Measurements from ENCODE around the gene SIRT6. TPM values are rescaled to one million over a fixed set of nuclear protein-coding genes. Genes with fewer than 3 reads are reported as not detected.
"Not testable (repeated sequence)": the region's sequence is repeated elsewhere in the genome, so short reads cannot be mapped to it uniquely, and the experiment has no call there.

SIRT6 gene
- total and polyA plus RNA-seq, 5 donors from 2014 or later = 1.7 to 34.2 (median 4.0) TPM

DNA sequence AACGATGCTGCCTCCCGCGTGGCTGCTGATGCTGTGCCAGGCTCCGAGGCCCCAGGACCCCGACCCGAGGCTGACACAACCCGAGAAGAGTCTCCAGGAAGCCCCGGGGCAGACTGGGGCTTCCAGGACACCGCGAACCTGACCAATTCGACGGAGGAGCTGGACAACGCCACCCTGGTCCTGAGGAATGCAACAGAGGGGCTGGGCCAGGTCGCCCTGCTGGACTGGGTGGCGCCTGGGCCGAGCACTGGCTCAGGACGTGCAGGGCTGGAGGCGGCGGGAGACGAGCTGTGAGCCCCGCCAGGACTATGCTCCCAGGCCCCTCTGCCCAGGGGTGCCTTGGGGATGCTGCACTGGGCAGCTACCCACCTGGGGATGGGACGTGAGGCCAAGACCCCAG, 10.7 kb downstream of the SIRT6 start:
- Mint-ChIP-seq H3K36me3 (peaks cover 8% of the 10 kb centered on the region), H3K27me3 (peaks cover 5% of the 10 kb centered on the region), H3K4me1 (peaks cover 0 to 4% (median 0%) of the 10 kb centered on the region in 4 donors), H3K4me3 (no peak overlapping the region), H3K9me3 (peaks cover 0 to 2% (median 0%) of the 10 kb centered on the region in 7 donors), H3K27ac (peak overlapping the region in 1 of 3 donors; percentile 96)
- ATAC-seq (ENCODE audit: low read depth in 2 of 2) (no peak), DNase-seq (no peak)
- Histone ChIP-seq H3K36me3 (ENCODE audit: control insufficient read depth, insufficient read depth, low read length) (no peaks in the 10 kb centered on the region), H3K4me1 (ENCODE audit: control insufficient read depth, insufficient read depth, low read length, poor library complexity, severe bottlenecking) (peaks cover 3% of the 10 kb centered on the region), H3K9me3 (ENCODE audit: control insufficient read depth in 2 of 2, low read length in 2 of 2) (no peaks in the 10 kb centered on the region), H3K27ac (ENCODE audit: insufficient read depth, low read length, poor library complexity, severe bottlenecking) (no peak overlapping the region), H3K4me3 (ENCODE audit: low read depth, low read length) (no peak overlapping the region), H3K27me3 (ENCODE audit: control insufficient read depth, insufficient read depth, low read length) (no peaks in the 10 kb centered on the region)

DNA sequence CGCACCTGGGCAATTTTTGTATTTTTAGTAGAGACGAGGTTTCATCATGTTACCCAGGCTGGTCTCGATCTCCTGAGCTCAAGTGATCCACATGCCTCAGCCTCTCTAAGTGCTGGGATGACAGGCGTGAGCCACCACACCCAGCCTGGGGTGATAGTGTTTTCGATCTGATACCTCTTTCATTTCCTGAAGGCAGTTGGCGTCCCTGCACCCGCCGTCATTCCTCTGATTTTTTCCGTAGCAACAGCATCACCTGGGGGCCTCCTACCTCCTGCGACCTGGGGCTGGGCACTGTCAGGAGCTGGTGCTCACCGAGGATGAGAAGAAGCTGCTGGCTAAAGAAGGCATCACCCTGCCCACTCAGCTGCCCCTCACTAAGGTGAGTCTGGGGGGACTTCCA, 18.1 kb downstream of the SIRT6 start:
- H3K9me3 ChIP-seq (ENCODE audit: control insufficient read depth in 2 of 2, low read length in 2 of 2) = no peaks in the 10 kb centered on the region
- no peaks in the 10 kb centered on the region for H3K27me3 ChIP-seq (ENCODE audit: control insufficient read depth, insufficient read depth, low read length)
- Mint-ChIP-seq H3K36me3 (no peaks in the 10 kb centered on the region), H3K9me3 (peaks cover 0 to 2% (median 0%) of the 10 kb centered on the region in 7 donors), H3K27me3 (peaks cover 5% of the 10 kb centered on the region), H3K27ac (no peak overlapping the region), H3K4me1 (no peaks in the 10 kb centered on the region), H3K4me3 (no peak overlapping the region)
- H3K4me1 ChIP-seq (ENCODE audit: control insufficient read depth, insufficient read depth, low read length, poor library complexity, severe bottlenecking) = no peaks in the 10 kb centered on the region
- no peak for DNase-seq
- no peak overlapping the region for H3K4me3 ChIP-seq (ENCODE audit: low read depth, low read length)
- H3K27ac ChIP-seq (ENCODE audit: insufficient read depth, low read length, poor library complexity, severe bottlenecking) = no peak overlapping the region
- no peak for ATAC-seq (ENCODE audit: low read depth in 2 of 2)
- no peaks in the 10 kb centered on the region for H3K36me3 ChIP-seq (ENCODE audit: control insufficient read depth, insufficient read depth, low read length)

DNA sequence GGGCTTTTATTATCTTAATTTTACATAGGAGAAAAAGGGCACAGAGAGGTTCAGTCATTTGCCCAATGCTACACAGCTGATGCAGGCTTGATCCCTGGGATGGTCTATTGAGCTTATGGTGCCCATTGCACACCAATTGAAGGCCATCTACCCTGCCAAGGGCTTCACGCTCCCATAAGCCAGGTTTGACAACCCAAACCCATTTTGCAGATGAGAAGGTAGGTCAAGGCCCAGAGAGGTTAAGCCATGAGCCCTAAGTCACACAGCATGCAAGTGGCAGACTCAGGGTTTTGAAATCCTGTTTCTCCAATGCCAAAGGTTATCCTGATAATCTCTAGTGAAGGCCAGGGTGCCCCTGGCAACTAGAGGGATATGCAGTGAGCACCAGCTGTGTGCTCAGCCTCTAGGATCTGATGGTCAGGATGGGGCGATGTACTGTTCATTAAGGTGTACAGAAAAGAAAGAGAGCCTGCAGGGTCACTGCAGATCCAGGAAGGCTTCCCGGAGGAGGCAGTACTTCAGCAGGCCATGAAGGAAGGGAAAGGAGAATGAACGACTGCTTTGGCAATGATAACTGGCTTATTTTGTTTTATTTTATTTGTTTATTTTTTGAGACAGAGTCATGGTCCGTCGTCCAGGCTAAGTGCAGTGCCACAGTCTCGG, 20.8 kb downstream of the SIRT6 start:
- DNase-seq (no peak), ATAC-seq (ENCODE audit: low read depth in 2 of 2) (no peak)
- H3K36me3 Mint-ChIP-seq = no peaks in the 10 kb centered on the region
- Histone ChIP-seq H3K9me3 (ENCODE audit: control insufficient read depth in 2 of 2, low read length in 2 of 2) (no peaks in the 10 kb centered on the region), H3K27ac (ENCODE audit: insufficient read depth, low read length, poor library complexity, severe bottlenecking) (no peak overlapping the region), H3K4me1 (ENCODE audit: control insufficient read depth, insufficient read depth, low read length, poor library complexity, severe bottlenecking) (no peaks in the 10 kb centered on the region), H3K36me3 (ENCODE audit: control insufficient read depth, insufficient read depth, low read length) (no peaks in the 10 kb centered on the region), H3K4me3 (ENCODE audit: low read depth, low read length) (no peak overlapping the region), H3K27me3 (ENCODE audit: control insufficient read depth, insufficient read depth, low read length) (no peaks in the 10 kb centered on the region)
- no peak overlapping the region for H3K27ac Mint-ChIP-seq
- no peaks in the 10 kb centered on the region for H3K9me3 Mint-ChIP-seq
- no peaks in the 10 kb centered on the region for H3K4me1 Mint-ChIP-seq
- no peak overlapping the region for H3K4me3 Mint-ChIP-seq
- H3K27me3 Mint-ChIP-seq = peaks cover 4% of the 10 kb centered on the region

DNA sequence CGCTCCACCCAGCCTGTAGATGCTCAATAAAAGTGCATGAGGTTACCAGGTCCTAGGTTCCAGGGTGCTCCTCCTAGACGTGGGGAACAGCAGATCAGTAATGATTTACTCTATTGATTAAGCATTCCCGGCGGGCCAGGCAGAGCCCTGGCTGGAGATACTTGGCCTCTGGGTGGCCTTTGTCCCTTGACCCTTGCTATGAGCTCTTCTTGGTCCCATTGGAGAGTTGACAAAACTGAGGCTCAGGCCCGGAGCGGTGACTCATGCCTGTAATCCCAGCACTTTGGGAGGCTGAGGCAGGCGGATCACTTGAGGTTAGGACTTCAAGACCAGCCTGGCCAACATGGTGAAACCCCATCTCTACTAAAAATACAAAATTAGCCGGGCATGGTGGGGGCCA, 24.4 kb downstream of the SIRT6 start:
- not testable (repeated sequence) for H3K27ac Mint-ChIP-seq; H3K4me3 ChIP-seq (ENCODE audit: low read depth, low read length); H3K9me3 Mint-ChIP-seq; H3K27me3 ChIP-seq (ENCODE audit: control insufficient read depth, insufficient read depth, low read length); ATAC-seq (ENCODE audit: low read depth in 2 of 2); H3K27ac ChIP-seq (ENCODE audit: insufficient read depth, low read length, poor library complexity, severe bottlenecking); H3K4me3 Mint-ChIP-seq; H3K4me1 Mint-ChIP-seq; H3K36me3 ChIP-seq (ENCODE audit: control insufficient read depth, insufficient read depth, low read length); H3K9me3 ChIP-seq (ENCODE audit: control insufficient read depth in 2 of 2, low read length in 2 of 2); H3K4me1 ChIP-seq (ENCODE audit: control insufficient read depth, insufficient read depth, low read length, poor library complexity, severe bottlenecking); DNase-seq; H3K36me3 Mint-ChIP-seq
- peaks cover 13% of the 10 kb centered on the region for H3K27me3 Mint-ChIP-seq

DNA sequence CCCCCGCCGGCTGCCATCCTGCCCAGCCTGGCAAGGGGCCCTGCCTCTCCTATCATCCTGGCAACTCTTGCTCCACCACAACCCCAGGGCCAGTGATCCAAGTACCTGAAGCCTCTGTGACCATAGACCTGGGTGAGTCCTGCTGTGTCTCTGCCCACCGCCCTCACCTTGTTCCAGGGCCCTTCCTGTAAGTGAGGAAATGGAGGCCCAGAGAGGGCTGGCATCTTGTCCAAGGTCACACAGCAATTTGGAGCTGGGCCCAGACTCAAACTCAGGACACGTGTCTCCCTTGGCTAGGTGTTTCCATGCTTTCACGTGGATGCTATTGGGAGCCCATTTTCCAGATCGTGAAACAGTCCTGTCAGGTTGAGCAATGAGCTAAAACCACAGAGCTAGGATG, 25.2 kb downstream of the SIRT6 start:
- no peak overlapping the region for H3K27ac ChIP-seq (ENCODE audit: insufficient read depth, low read length, poor library complexity, severe bottlenecking)
- Mint-ChIP-seq H3K4me1 (peaks cover 0 to 10% (median 0%) of the 10 kb centered on the region in 4 donors), H3K9me3 (no peaks in the 10 kb centered on the region), H3K36me3 (no peaks in the 10 kb centered on the region), H3K27ac (no peak overlapping the region), H3K27me3 (peaks cover 20% of the 10 kb centered on the region), H3K4me3 (no peak overlapping the region)
- DNase-seq (no peak), ATAC-seq (ENCODE audit: low read depth in 2 of 2) (no peak)
- H3K9me3 ChIP-seq (ENCODE audit: control insufficient read depth in 2 of 2, low read length in 2 of 2) = no peaks in the 10 kb centered on the region
- H3K27me3 ChIP-seq (ENCODE audit: control insufficient read depth, insufficient read depth, low read length) = no peaks in the 10 kb centered on the region
- H3K36me3 ChIP-seq (ENCODE audit: control insufficient read depth, insufficient read depth, low read length) = no peaks in the 10 kb centered on the region
- H3K4me1 ChIP-seq (ENCODE audit: control insufficient read depth, insufficient read depth, low read length, poor library complexity, severe bottlenecking) = no peaks in the 10 kb centered on the region
- no peak overlapping the region for H3K4me3 ChIP-seq (ENCODE audit: low read depth, low read length)

DNA sequence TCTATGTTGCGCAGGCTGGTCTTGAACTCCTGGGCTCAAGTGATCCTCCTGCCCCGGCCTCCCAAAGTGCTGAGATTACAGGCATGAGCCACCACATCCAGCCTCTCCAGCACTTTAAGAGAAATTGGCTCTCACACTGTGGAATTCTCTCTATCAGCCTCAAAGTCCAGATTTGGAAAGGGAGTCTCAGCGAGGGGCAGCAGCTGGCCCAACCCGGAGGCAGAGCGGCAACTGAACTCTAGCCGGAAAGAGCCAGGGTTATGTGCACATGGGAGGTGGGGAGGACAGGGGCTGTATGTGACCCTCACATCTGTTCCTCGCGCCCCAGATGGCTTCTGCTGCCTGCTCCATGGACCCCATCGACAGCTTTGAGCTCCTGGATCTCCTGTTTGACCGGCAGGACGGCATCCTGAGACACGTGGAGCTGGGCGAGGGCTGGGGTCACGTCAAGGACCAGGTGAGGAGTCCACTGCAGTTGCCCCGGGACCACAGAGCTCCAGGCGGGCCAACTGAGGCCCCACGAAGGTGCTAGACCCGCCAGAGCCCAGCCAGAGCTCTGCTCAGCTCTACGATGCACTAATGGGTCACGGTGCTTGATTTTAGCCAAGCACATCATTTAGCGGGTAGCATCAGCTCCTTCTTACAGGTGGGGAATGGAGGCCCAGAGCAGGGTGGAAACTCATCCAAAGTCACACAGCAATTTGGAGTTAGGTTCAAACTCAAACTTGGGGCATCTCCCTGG, 27.6 kb downstream of the SIRT6 start:
- Histone ChIP-seq H3K9me3 (ENCODE audit: control insufficient read depth in 2 of 2, low read length in 2 of 2) (no peaks in the 10 kb centered on the region), H3K4me3 (ENCODE audit: low read depth, low read length) (no peak overlapping the region), H3K27ac (ENCODE audit: insufficient read depth, low read length, poor library complexity, severe bottlenecking) (no peak overlapping the region), H3K36me3 (ENCODE audit: control insufficient read depth, insufficient read depth, low read length) (no peaks in the 10 kb centered on the region), H3K27me3 (ENCODE audit: control insufficient read depth, insufficient read depth, low read length) (no peaks in the 10 kb centered on the region), H3K4me1 (ENCODE audit: control insufficient read depth, insufficient read depth, low read length, poor library complexity, severe bottlenecking) (no peaks in the 10 kb centered on the region)
- Mint-ChIP-seq H3K4me3 (no peak overlapping the region), H3K36me3 (no peaks in the 10 kb centered on the region), H3K9me3 (peaks cover 0 to 2% (median 0%) of the 10 kb centered on the region in 7 donors), H3K27ac (peak overlapping the region in 1 of 3 donors; percentile 29), H3K27me3 (peaks cover 21% of the 10 kb centered on the region), H3K4me1 (peaks cover 0 to 12% (median 0%) of the 10 kb centered on the region in 4 donors)
- ATAC-seq (ENCODE audit: low read depth in 2 of 2) (no peak), DNase-seq (no peak)

DNA sequence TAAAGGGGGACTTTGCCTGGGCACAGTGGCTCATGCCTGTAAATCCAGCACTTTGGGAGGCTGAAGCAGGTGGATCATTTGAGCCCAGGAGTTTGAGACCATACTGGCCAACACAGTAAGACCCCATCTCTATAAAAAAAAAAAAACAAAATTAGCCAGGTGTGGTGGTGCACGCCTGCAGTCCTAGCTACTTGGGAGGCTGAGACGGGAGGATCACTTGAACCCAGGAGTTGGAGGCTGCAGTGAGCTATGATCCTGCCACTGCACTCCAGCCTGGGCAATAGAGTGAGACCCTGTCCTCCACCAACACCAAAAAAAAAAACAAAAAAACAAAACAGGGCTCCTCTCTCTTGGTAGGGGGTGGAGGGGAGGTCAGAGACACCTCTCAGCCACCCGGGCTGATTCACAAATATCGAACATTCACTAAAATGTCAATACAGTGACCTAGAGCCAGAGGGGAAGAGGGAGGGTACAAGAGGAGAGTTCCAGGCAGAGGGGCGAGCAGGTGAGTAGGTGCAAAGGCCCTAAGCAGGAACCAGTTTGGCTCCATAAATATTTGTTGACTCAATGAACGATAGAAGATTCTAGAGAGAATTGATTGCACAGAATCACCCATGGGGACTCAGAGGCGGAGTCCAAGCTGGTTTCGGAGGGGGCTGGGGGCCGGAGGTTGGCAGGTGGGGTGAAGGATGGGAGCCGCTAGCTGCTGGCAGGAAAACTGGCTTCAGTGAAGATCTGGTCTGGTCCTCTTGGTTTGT, 29.9 kb downstream of the SIRT6 start:
- H3K27me3 ChIP-seq (ENCODE audit: control insufficient read depth, insufficient read depth, low read length) = no peaks in the 10 kb centered on the region
- DNase-seq = no peak
- no peaks in the 10 kb centered on the region for H3K4me1 ChIP-seq (ENCODE audit: control insufficient read depth, insufficient read depth, low read length, poor library complexity, severe bottlenecking)
- Mint-ChIP-seq H3K9me3 (peaks cover 0 to 2% (median 0%) of the 10 kb centered on the region in 7 donors), H3K4me1 (peaks cover 0 to 12% (median 0%) of the 10 kb centered on the region in 4 donors), H3K27ac (no peak overlapping the region), H3K36me3 (no peaks in the 10 kb centered on the region), H3K27me3 (peaks cover 20% of the 10 kb centered on the region), H3K4me3 (no peak overlapping the region)
- no peak overlapping the region for H3K4me3 ChIP-seq (ENCODE audit: low read depth, low read length)
- H3K36me3 ChIP-seq (ENCODE audit: control insufficient read depth, insufficient read depth, low read length) = no peaks in the 10 kb centered on the region
- no peak overlapping the region for H3K27ac ChIP-seq (ENCODE audit: insufficient read depth, low read length, poor library complexity, severe bottlenecking)
- no peaks in the 10 kb centered on the region for H3K9me3 ChIP-seq (ENCODE audit: control insufficient read depth in 2 of 2, low read length in 2 of 2)
- no peak for ATAC-seq (ENCODE audit: low read depth in 2 of 2)
